Uterus (tissue), 4 donors: ENCODE results near the gene GRIN3A. TPM values are rescaled to one million over a fixed set of nuclear protein-coding genes. Genes with fewer than 3 reads are reported as not detected.
A peak's percentile ranks its signal among the peaks of the same experiment; 100 is the strongest.

Experiments
- DNase-seq, 2 donors: peaks; one replicate each; pipeline ENCODE4 v3.0.0-alpha.2; 2019 to 2020
- H3K27ac ChIP-seq, 2 donors: fragments of 200-600 bp; sonication (generic); 1 replicate in 1 of 2; 2 replicates in 1 of 2; pipeline ENCODE4 v1.5.1; 2016 to 2018
- H3K27me3 ChIP-seq, 2 donors: fragments of 200-600 bp; sonication (generic); one replicate each; pipeline ENCODE4 v1.5.1; 2018 to 2019; ENCODE audit warnings: control low read depth in 1 of 2
- H3K36me3 ChIP-seq, 2 donors: fragments of 200-600 bp; sonication (generic); one replicate each; pipeline ENCODE4 v1.5.1; 2019; ENCODE audit warnings: control low read depth in 1 of 2
- H3K4me1 ChIP-seq, 2 donors: fragments of 200-600 bp; sonication (generic); one replicate each; pipeline ENCODE4 v1.5.1; 2018 to 2019; ENCODE audit warnings: control low read depth in 1 of 2
- H3K4me3 ChIP-seq, 2 donors: fragments of 200-600 bp; sonication (generic); 1 replicate in 1 of 2; 2 replicates in 1 of 2; pipeline ENCODE4 v1.5.1; 2018 to 2019; ENCODE audit warnings: mild to moderate bottlenecking in 1 of 2
- H3K9me3 ChIP-seq, 2 donors: fragments of 200-600 bp; sonication (generic); one replicate each; pipeline ENCODE4 v1.5.1; 2019; ENCODE audit warnings: control low read depth in 1 of 2
- CTCF ChIP-seq, 4 experiments: fragments of 200-600 bp in 2 of 4; fragments of 450-650 bp in 2 of 4; sonication (generic) in 2 of 4; IDR thresholded peaks; one replicate each; pipeline ENCODE4 v1.5.1; 2016 to 2019; ENCODE audit warnings: antibody characterized with exemption in 4 of 4, mild to moderate bottlenecking in 2 of 4, moderate library complexity in 1 of 4
- POLR2A ChIP-seq, 2 donors: fragments of 450-650 bp; IDR thresholded peaks; one replicate each; pipeline ENCODE4 v1.6.1; 2016; ENCODE audit warnings: antibody characterized with exemption in 2 of 2, mild to moderate bottlenecking in 1 of 2, moderate library complexity in 1 of 2
- intact Hi-C: fragments of 100-400 bp; cut with DNase I; formaldehyde crosslinking; loops from one replicate; pipeline ENCODE4 v1.15.1; 2023; ENCODE audit warnings: low total_unique reads
- total RNA-seq, 4 donors: library from RNA; depleted of rRNA in 3 of 4; stranded (reverse); fragments of >200 nt in 3 of 4; gene quantifications; one replicate each; pipeline versions ENCODE4 v1.1.0 to v1.2.4, GENCODE V29; 2014 to 2023
- donor health status: DM: yes; HTN: yes; CAD: no.

GRIN3A gene
- total RNA-seq, 4 donors from 2014 or later, result 5.9 TPM; not detected in 3

GRCh38 chr9:101587332-101588043 is 151.0 kb downstream of the GRIN3A start:
- H3K36me3 ChIP-seq, result no peaks in the 10 kb centered on the region
- no peaks in the 10 kb centered on the region for H3K4me1 ChIP-seq
- H3K27ac ChIP-seq, result no peak overlapping the region
- H3K4me3 ChIP-seq, result no peak overlapping the region
- H3K27me3 ChIP-seq, result no peaks in the 10 kb centered on the region
- intact Hi-C loops, result no loop called here
- DNase-seq, result no peak
- TF ChIP-seq CTCF (IDR thresholded peaks at IDR 0.05) (no peak), POLR2A (IDR thresholded peaks at IDR 0.05) (no peak)
- H3K9me3 ChIP-seq, result no peaks in the 10 kb centered on the region

- H3K9me3 ChIP-seq, result no peaks in the 10 kb centered on the region
- no peak for TF ChIP-seq POLR2A (IDR thresholded peaks at IDR 0.05)
- TF ChIP-seq CTCF (IDR thresholded peaks at IDR 0.05), result no peak
These were observed 151.8 kb downstream of the GRIN3A start for GRCh38 chr9:101586651-101587050.

GRCh38 chr9:101585740-101586139 is 152.7 kb downstream of the GRIN3A start:
- no peaks in the 10 kb centered on the region for H3K9me3 ChIP-seq
- intact Hi-C loops, result no loop called here
- no peak for TF ChIP-seq CTCF (IDR thresholded peaks at IDR 0.05)
- TF ChIP-seq POLR2A (IDR thresholded peaks at IDR 0.05), result no peak

More at GRCh38 chr9:101586651-101587050, 151.8 kb downstream of the GRIN3A start:
- no peak overlapping the region for H3K27ac ChIP-seq
- intact Hi-C loops, result no loop called here
- H3K27me3 ChIP-seq, result no peaks in the 10 kb centered on the region
- DNase-seq, result no peak
- H3K4me1 ChIP-seq, result no peaks in the 10 kb centered on the region
- H3K36me3 ChIP-seq, result no peaks in the 10 kb centered on the region
- H3K4me3 ChIP-seq, result no peak overlapping the region

GRCh38 chr9:101582553-101582952 is 155.9 kb downstream of the GRIN3A start:
- Histone ChIP-seq H3K4me3 (no peak overlapping the region), H3K27ac (peak overlapping the region; percentile 15 to 16), H3K27me3 (no peaks in the 10 kb centered on the region), H3K36me3 (no peaks in the 10 kb centered on the region), H3K4me1 (no peaks in the 10 kb centered on the region), H3K9me3 (no peaks in the 10 kb centered on the region)
- DNase-seq, result no peak
- intact Hi-C loops, result no loop called here
- TF ChIP-seq CTCF (IDR thresholded peaks at IDR 0.05) (no peak), POLR2A (IDR thresholded peaks at IDR 0.05) (no peak)

More at GRCh38 chr9:101585740-101586139, 152.7 kb downstream of the GRIN3A start:
- H3K4me1 ChIP-seq, result no peaks in the 10 kb centered on the region
- H3K27me3 ChIP-seq, result no peaks in the 10 kb centered on the region
- H3K27ac ChIP-seq, result no peak overlapping the region
- H3K36me3 ChIP-seq, result no peaks in the 10 kb centered on the region
- no peak overlapping the region for H3K4me3 ChIP-seq
- DNase-seq, result no peak

GRCh38 chr9:101579711-101580545 is 158.5 kb downstream of the GRIN3A start:
- no peaks in the 10 kb centered on the region for H3K9me3 ChIP-seq
- H3K27me3 ChIP-seq, result no peaks in the 10 kb centered on the region
- no peaks in the 10 kb centered on the region for H3K36me3 ChIP-seq
- no peak for DNase-seq
- no peak for TF ChIP-seq POLR2A (IDR thresholded peaks at IDR 0.05)
- no peak overlapping the region for H3K27ac ChIP-seq
- H3K4me1 ChIP-seq, result no peaks in the 10 kb centered on the region
- intact Hi-C loops, result no loop called here
- H3K4me3 ChIP-seq, result no peak overlapping the region
